Skeletal muscle tissue (tissue), 4 donors: ENCODE measurements around the gene GTF3C1. TPM values are rescaled to one million over a fixed set of nuclear protein-coding genes. Genes with fewer than 3 reads are reported as not detected.

Experiments used
- H3K27ac ChIP-seq: one replicate; pipeline ENCODE4 v1.7.0; 2013; ENCODE audit warnings: mild to moderate bottlenecking, low read depth, low read length, inconsistent platforms
- H3K27me3 ChIP-seq, 3 donors: one replicate each; pipeline ENCODE4 v1.7.0; 2013; ENCODE audit warnings: low read length in 3 of 3; ENCODE audit not compliant: control insufficient read depth in 3 of 3, insufficient read depth in 3 of 3
- H3K36me3 ChIP-seq, 3 donors: one replicate each; pipeline ENCODE4 v1.7.0; 2013; ENCODE audit warnings: low read length in 3 of 3; ENCODE audit not compliant: control insufficient read depth in 3 of 3, insufficient read depth in 3 of 3
- H3K4me1 ChIP-seq, 3 donors: one replicate each; pipeline ENCODE4 v1.7.0; 2013; ENCODE audit warnings: low read length in 3 of 3, mild to moderate bottlenecking in 3 of 3; ENCODE audit not compliant: control insufficient read depth in 3 of 3, insufficient read depth in 3 of 3
- H3K4me3 ChIP-seq, 3 donors: one replicate each; pipeline ENCODE4 v1.7.0; 2013; ENCODE audit warnings: low read length in 3 of 3
- H3K9ac ChIP-seq, 3 donors: one replicate each; pipeline ENCODE4 v1.7.0; 2013; ENCODE audit warnings: low read length in 3 of 3, mild to moderate bottlenecking in 3 of 3, moderate library complexity in 2 of 3, low read depth in 1 of 3
- H3K9me3 ChIP-seq, 3 donors: one replicate each; pipeline ENCODE4 v1.7.0; 2013; ENCODE audit warnings: low read length in 3 of 3; ENCODE audit not compliant: control insufficient read depth in 3 of 3
- total RNA-seq: library from RNA; depleted of rRNA; stranded (reverse); fragments of >200 nt; gene quantifications from one replicate; pipeline ENCODE4 v1.2.3, GENCODE V29; 2014
- donor health status: Osteomylitis.

GTF3C1 gene
- total RNA-seq, 1 donor from 2014 or later, result 48.0 TPM

DNA sequence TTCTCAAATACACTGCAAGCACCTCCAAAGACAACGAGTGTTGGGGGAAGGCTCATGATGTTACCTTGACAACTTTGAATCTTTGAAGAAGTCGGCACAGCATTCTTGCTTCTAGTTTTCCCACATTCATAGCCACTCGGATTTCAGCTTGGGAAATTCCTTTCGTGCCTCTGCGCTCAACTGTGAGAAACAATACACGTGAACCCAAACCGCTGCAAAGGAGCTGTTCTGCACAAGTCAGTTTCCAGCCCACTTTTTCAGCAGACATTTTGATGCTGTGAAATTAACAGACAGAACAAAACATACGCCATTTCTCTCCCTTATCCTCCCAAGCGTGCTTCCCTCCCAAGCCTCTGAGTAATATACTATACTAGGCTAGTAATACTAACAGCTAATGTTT is 41.2 kb downstream of the GTF3C1 start:
- peaks cover 5 to 11% (median 10%) of the 10 kb centered on the region in 3 donors for H3K4me1 ChIP-seq
- no peak overlapping the region for H3K4me3 ChIP-seq
- no peak overlapping the region for H3K9ac ChIP-seq
- H3K36me3 ChIP-seq, result peaks cover 70 to 82% (median 75%) of the 10 kb centered on the region in 3 donors
- no peaks in the 10 kb centered on the region for H3K9me3 ChIP-seq
- no peak overlapping the region for H3K27ac ChIP-seq
- H3K27me3 ChIP-seq, result no peaks in the 10 kb centered on the region

GRCh38 chr16:27506771-27507170 is 42.9 kb downstream of the GTF3C1 start:
- H3K9ac ChIP-seq, result no peak overlapping the region
- H3K27ac ChIP-seq, result no peak overlapping the region
- H3K4me3 ChIP-seq, result no peak overlapping the region
- H3K27me3 ChIP-seq, result no peaks in the 10 kb centered on the region
- no peaks in the 10 kb centered on the region for H3K9me3 ChIP-seq
- H3K4me1 ChIP-seq, result peaks cover 4 to 7% (median 4%) of the 10 kb centered on the region in 3 donors
- H3K36me3 ChIP-seq, result peaks cover 84 to 91% (median 91%) of the 10 kb centered on the region in 3 donors

DNA sequence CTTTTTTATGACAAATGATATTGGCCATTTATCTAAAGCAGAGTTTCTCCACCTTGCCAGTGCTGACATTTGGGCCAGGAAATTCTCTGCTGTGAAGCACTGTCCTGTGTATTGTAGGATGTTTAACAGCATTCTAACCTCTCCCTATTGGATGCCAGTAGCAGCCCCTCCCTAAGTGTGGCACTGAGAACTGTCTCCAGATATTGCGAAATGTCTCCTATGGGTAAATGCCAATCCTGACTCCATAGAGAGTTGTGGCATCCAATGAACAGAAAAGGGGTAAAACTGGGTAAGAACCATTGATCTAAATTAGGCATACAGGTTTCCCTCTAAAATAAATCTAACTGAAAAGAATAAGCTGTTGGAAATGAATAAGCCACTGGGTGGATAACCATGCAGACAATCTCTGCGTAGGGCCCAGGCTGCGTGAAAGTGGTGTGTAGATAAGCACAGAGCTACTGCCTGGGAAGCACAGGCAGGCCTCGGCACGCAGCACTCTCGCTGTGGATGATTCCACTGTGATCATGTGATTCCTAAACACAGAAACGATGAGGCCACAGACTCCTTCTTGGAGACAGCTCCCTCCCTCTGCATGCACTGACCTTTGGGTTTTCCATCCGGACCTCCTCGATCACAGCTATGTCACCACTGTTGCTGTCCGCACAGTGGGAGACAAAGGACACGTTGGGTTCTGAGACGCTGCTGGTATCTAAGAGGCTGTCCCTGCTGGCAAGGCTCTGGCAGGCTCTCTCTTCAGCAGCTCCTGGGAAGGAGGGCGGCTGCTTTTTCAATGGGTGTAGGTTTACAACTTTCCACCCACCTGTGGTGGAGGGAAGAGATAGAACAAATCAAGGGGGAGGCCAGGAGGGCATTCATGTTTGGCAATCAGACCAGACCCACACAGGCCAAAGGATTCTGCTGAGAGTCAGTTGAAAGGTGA is 44.1 kb downstream of the GTF3C1 start:
- H3K4me1 ChIP-seq, result no peaks in the 10 kb centered on the region
- no peaks in the 10 kb centered on the region for H3K9me3 ChIP-seq
- no peak overlapping the region for H3K27ac ChIP-seq
- H3K9ac ChIP-seq, result no peak overlapping the region
- peaks cover 88 to 92% (median 91%) of the 10 kb centered on the region in 3 donors for H3K36me3 ChIP-seq
- H3K27me3 ChIP-seq, result no peaks in the 10 kb centered on the region
- H3K4me3 ChIP-seq, result no peak overlapping the region

DNA sequence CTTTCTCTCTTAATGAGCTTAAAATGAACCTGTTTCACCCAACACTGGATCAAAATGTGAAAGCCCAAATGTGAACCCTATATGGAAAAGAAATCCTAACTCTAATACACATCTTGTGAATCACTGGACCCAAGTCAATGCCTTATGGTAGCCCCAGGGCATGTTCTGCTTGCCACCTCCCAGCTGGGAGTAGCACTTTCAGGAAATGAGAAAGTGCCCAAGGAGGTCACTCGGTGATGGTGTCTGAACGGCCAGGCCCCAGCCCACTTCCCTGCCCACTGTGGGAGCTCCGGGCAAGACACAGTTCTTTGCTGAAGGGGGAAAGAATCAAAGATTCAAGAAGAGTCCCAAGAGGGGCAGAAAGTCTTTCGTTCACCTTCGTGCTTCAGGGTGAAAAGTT is 46.1 kb downstream of the GTF3C1 start:
- Histone ChIP-seq H3K27ac (no peak overlapping the region), H3K4me3 (no peak overlapping the region), H3K9ac (no peak overlapping the region), H3K9me3 (no peaks in the 10 kb centered on the region), H3K4me1 (peaks cover 11 to 13% (median 11%) of the 10 kb centered on the region in 3 donors), H3K36me3 (peaks cover 88 to 92% (median 90%) of the 10 kb centered on the region in 3 donors), H3K27me3 (no peaks in the 10 kb centered on the region)

- Histone ChIP-seq H3K4me1 (peaks cover 11 to 13% (median 11%) of the 10 kb centered on the region in 3 donors), H3K27me3 (no peaks in the 10 kb centered on the region), H3K9me3 (no peaks in the 10 kb centered on the region), H3K36me3 (peaks cover 89 to 91% (median 90%) of the 10 kb centered on the region in 3 donors), H3K9ac (no peak overlapping the region), H3K27ac (no peak overlapping the region), H3K4me3 (no peak overlapping the region)
Measured at GRCh38 chr16:27500801-27501200, 48.9 kb downstream of the GTF3C1 start.

GRCh38 chr16:27499659-27500055 is 50.1 kb downstream of the GTF3C1 start:
- no peaks in the 10 kb centered on the region for H3K27me3 ChIP-seq
- H3K9ac ChIP-seq, result peak overlapping the region in 2 of 3 donors; percentile 12 to 74
- peaks cover 11 to 13% (median 11%) of the 10 kb centered on the region in 3 donors for H3K4me1 ChIP-seq
- no peak overlapping the region for H3K4me3 ChIP-seq
- peak overlapping the region; percentile 64 for H3K27ac ChIP-seq
- no peaks in the 10 kb centered on the region for H3K9me3 ChIP-seq
- H3K36me3 ChIP-seq, result peaks cover 86 to 91% (median 90%) of the 10 kb centered on the region in 3 donors

DNA sequence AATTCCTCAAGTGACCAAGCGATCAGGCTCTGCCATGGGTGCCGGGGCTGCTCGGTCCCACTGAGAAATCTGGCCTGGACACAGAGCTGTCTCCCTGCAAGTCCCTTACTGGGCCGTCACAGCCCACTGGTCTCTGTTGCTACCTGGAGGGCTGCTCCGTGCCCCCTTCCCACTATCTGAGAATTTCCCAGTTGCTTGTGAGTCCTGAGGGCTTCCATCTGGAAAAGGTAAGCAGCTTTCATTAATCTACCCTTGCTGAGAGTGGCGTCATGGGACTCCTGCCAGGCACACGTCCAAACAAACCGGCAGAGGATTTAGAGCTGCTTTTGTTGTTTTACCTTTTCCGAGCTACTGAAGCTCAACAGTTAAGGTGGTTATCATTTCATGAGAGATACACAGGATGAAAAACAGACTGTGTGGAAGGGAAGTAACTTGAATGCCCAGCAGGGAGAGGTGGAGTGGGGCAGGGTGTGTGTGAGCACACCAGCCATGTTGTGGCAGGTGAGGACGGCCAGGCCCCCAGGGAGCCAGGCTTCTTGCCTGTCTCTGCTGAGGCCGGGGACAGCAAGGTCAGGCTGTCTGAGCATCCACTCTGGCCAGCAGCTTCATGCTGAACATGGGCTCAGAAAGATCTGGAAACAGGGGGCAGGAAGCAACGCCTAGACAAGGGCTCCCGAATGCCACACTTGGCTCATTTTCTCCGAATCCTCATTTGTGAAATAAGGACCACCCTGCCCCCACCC is 50.6 kb downstream of the GTF3C1 start:
- Histone ChIP-seq H3K36me3 (peaks cover 84 to 88% (median 87%) of the 10 kb centered on the region in 3 donors), H3K9me3 (no peaks in the 10 kb centered on the region), H3K9ac (peak overlapping the region in 2 of 3 donors; percentile 12 to 74), H3K27ac (peak overlapping the region; percentile 64), H3K4me3 (no peak overlapping the region), H3K4me1 (peaks cover 11 to 13% (median 11%) of the 10 kb centered on the region in 3 donors), H3K27me3 (no peaks in the 10 kb centered on the region)

DNA sequence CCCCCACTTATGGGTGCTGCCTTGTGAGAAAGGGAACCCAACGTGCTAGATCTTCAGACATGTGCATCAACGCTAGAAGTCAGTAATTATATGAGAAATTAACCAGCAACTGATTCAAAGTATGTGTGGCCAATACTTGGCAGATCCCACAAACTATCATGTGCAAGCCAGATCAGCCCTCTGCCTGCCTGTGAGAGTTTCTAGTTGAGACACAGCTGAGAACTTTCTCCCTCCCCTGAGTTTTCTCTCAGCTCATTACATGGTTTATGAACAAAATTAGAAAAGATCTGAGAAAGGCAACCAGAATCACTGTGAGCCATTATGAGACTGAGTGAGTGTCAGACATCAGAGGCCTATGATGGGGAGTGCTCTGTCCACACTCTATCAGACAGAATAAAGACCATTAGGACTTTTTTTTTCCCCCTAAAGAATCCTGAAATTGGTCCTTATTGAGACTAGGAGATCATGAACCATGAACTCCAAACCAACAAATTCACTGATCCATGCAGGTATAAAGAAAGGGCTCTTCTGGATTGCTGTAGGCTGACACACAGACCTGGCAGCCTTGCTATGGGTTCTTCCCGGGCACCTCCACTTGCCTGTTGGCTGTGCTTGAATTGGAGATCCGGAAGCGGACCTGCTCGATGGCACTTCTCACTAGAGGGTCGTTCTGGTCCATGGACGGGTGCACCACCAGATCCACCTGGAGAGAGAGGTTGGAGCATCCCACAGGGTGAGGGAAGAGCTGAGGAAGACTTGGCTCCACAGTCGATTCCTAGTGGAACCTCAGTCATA is 51.5 kb downstream of the GTF3C1 start:
- Histone ChIP-seq H3K4me3 (no peak overlapping the region), H3K36me3 (peaks cover 75 to 86% (median 81%) of the 10 kb centered on the region in 3 donors), H3K27ac (no peak overlapping the region), H3K27me3 (no peaks in the 10 kb centered on the region), H3K9me3 (no peaks in the 10 kb centered on the region), H3K4me1 (peaks cover 11 to 13% (median 11%) of the 10 kb centered on the region in 3 donors), H3K9ac (no peak overlapping the region)

DNA sequence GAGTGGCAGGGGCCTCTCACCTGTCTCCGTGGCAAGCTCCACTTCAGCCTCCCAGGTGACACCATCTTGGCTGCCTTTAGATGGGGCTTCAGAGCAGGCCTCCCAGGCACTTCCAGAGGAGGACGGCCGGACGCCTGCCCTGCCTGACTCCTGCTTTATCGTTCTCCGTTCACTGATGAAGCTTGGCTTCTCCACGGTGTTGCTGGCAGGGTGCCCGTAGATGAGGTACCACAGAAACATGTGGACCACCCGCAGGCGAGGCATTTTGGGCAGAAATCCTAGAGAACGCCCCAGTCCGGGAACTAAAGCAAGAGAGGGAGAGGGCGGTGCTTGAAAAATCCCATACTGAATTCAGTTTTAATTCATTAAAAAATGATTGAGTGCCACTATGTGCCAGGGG is 54.5 kb downstream of the GTF3C1 start:
- peaks cover 76 to 88% (median 82%) of the 10 kb centered on the region in 3 donors for H3K36me3 ChIP-seq
- no peak overlapping the region for H3K9ac ChIP-seq
- no peak overlapping the region for H3K4me3 ChIP-seq
- no peaks in the 10 kb centered on the region for H3K9me3 ChIP-seq
- peaks cover 11 to 14% (median 13%) of the 10 kb centered on the region in 3 donors for H3K4me1 ChIP-seq
- H3K27me3 ChIP-seq, result no peaks in the 10 kb centered on the region
- no peak overlapping the region for H3K27ac ChIP-seq
